ENCODE measurements around the gene YBX1. TPM values are rescaled to one million over a fixed set of nuclear protein-coding genes. Genes with fewer than 3 reads are reported as not detected.

YBX1 gene
- total and polyA plus RNA-seq, 2 experiments from 2014 or later, result 177 to 418 TPM

GRCh38 chr1:42682739-42683531 is 717 bp downstream of the YBX1 start:
- no peaks in the 10 kb centered on the region for H3K27me3 ChIP-seq
- H3K4me3 ChIP-seq, result peak overlapping the region; percentile 53
- H3K9me3 ChIP-seq (ENCODE audit: low read depth), result no peaks in the 10 kb centered on the region
- WGBS (ENCODE audit: low lambda C conversion rate, missing lambda C conversion rate), result 0% methylated on average over 33 of the region's 103 CpGs
- H3K79me2 ChIP-seq, result peaks cover 61% of the 10 kb centered on the region
- peak overlapping the region; percentile 92 for H3K4me2 ChIP-seq
- TF ChIP-seq EZH2phosphoT487 (IDR thresholded peaks at IDR 0.05; ENCODE audit: low read depth, severe bottlenecking, unreplicated experiment) (no peak), EZH2 (IDR thresholded peaks at IDR 0.05; ENCODE audit: borderline replicate concordance) (no peak), CTCF (IDR thresholded peaks at IDR 0.05; ENCODE audit: poor library complexity) (no peak)
- H3K4me1 ChIP-seq (ENCODE audit: insufficient read depth), result peaks cover 44% of the 10 kb centered on the region
- H3K27ac ChIP-seq, result peak overlapping the region; percentile 95
- H2AFZ ChIP-seq, result no peak overlapping the region
- H4K20me1 ChIP-seq (ENCODE audit: insufficient read depth, poor library complexity, severe bottlenecking), result peaks cover 49% of the 10 kb centered on the region
- H3K9me2 ChIP-seq (replicated peaks; ENCODE audit: insufficient read depth), result no peaks in the 10 kb centered on the region
- peak; percentile 92 for DNase-seq (ENCODE audit: low spot score)
- no peaks in the 10 kb centered on the region for H3K36me3 ChIP-seq (replicated peaks; ENCODE audit: insufficient read depth, low read depth)

GRCh38 chr1:42684139-42684538 is 1.9 kb downstream of the YBX1 start:
- H3K27me3 ChIP-seq, result no peaks in the 10 kb centered on the region
- H3K36me3 ChIP-seq (replicated peaks; ENCODE audit: insufficient read depth, low read depth), result no peaks in the 10 kb centered on the region
- H3K4me2 ChIP-seq, result peak overlapping the region; percentile 92
- peaks cover 61% of the 10 kb centered on the region for H4K20me1 ChIP-seq (ENCODE audit: insufficient read depth, poor library complexity, severe bottlenecking)
- H3K4me3 ChIP-seq, result peak overlapping the region; percentile 53
- no peaks in the 10 kb centered on the region for H3K9me3 ChIP-seq (ENCODE audit: low read depth)
- H3K27ac ChIP-seq, result peak overlapping the region; percentile 70
- TF ChIP-seq CTCF (IDR thresholded peaks at IDR 0.05; ENCODE audit: poor library complexity) (no peak), EZH2 (IDR thresholded peaks at IDR 0.05; ENCODE audit: borderline replicate concordance) (no peak), EZH2phosphoT487 (IDR thresholded peaks at IDR 0.05; ENCODE audit: low read depth, severe bottlenecking, unreplicated experiment) (no peak)
- H3K4me1 ChIP-seq (ENCODE audit: insufficient read depth), result peaks cover 51% of the 10 kb centered on the region
- 27% methylated on average over 5 of the region's 5 CpGs for WGBS (ENCODE audit: low lambda C conversion rate, missing lambda C conversion rate)
- DNase-seq (ENCODE audit: low spot score), result no peak
- peaks cover 73% of the 10 kb centered on the region for H3K79me2 ChIP-seq
- no peaks in the 10 kb centered on the region for H3K9me2 ChIP-seq (replicated peaks; ENCODE audit: insufficient read depth)
- H2AFZ ChIP-seq, result no peak overlapping the region

- H3K27me3 ChIP-seq, result no peaks in the 10 kb centered on the region
- no peaks in the 10 kb centered on the region for H3K9me3 ChIP-seq (ENCODE audit: low read depth)
- H3K36me3 ChIP-seq (replicated peaks; ENCODE audit: insufficient read depth, low read depth), result no peaks in the 10 kb centered on the region
- H2AFZ ChIP-seq, result no peak overlapping the region
- WGBS (ENCODE audit: low lambda C conversion rate, missing lambda C conversion rate), result 73% methylated on average over 4 of the region's 4 CpGs
- H3K9me2 ChIP-seq (replicated peaks; ENCODE audit: insufficient read depth), result no peaks in the 10 kb centered on the region
- no peak for TF ChIP-seq EZH2phosphoT487 (IDR thresholded peaks at IDR 0.05; ENCODE audit: low read depth, severe bottlenecking, unreplicated experiment)
- no peak for TF ChIP-seq EZH2 (IDR thresholded peaks at IDR 0.05; ENCODE audit: borderline replicate concordance)
- TF ChIP-seq CTCF (IDR thresholded peaks at IDR 0.05; ENCODE audit: poor library complexity), result no peak
- no peak overlapping the region for H3K27ac ChIP-seq
- H3K4me2 ChIP-seq, result peak overlapping the region; percentile 92
- peaks cover 84% of the 10 kb centered on the region for H4K20me1 ChIP-seq (ENCODE audit: insufficient read depth, poor library complexity, severe bottlenecking)
- H3K4me1 ChIP-seq (ENCODE audit: insufficient read depth), result peaks cover 54% of the 10 kb centered on the region
- H3K4me3 ChIP-seq, result no peak overlapping the region
- no peak for DNase-seq (ENCODE audit: low spot score)
- peaks cover 85% of the 10 kb centered on the region for H3K79me2 ChIP-seq
These were observed 4.2 kb downstream of the YBX1 start for GRCh38 chr1:42686418-42686817.

Measured in hepatocyte (in vitro differentiated cells).